ENCODE data around the gene ABCB8. TPM values are rescaled to one million over a fixed set of nuclear protein-coding genes. Genes with fewer than 3 reads are reported as not detected.

Gene ABCB8
- total and polyA plus RNA-seq, 4 donors, result 12.4 to 30.2 (median 22.5) TPM

DNA sequence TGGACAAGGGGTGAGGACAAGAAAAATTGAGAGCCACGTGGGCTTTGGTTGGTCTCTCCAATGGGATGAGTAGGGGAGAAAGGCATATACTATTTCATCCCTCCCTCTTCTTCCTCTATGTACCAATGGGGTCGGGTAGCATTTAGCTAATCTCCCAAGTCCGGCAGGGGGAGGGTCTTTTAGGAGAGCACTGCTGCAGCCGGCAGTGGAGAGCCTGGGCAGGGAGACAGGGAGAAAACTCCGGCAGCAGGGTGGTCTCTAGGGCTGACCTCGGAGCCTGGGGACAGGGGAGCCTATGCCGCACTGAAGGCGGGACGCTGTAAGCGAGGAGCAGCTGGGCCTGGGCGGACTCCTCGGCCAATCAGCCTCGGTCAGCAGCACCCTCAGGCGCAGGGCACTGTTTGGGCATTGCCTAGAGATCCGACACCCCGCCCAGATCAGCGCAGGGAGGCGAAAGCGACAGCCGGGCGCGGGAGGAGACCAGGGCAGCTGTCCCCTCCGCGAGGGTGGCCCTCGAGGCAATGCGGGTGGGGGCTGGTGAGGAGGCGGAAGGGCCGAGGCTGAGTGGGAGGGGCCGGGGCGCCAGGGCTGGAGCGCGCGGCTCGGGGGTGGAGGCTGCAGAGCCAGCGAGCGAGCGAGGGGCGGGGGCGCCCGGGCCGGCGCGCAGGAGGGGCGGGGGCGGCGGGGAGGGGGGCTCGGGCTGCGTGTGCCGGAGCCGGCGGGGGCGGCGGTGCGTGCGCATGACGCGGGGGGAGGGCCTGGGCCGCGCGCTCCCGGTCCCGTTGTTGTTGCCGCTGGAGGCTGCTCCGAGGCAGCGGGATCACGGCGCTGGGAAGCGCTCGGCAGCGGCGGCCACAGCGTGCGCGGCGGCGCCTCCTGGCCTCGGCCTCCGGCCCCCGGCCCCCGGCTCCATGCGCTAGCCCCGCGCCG is 57.7 kb downstream of the ABCB8 start, which contains the start of gene AGAP3:
TSS of gene AGAP3 (plus strand) at position 785 of the 930 bp plus-strand sequence. CDS start 267 bp downstream, outside the sequence.
- H3K36me3 ChIP-seq (ENCODE audit: control insufficient read depth in 4 of 4, insufficient read depth in 3 of 4, low read depth in 1 of 4, low read length in 3 of 4), result peaks cover 0 to 1% (median 0%) of the 10 kb centered on the region in 4 donors
- H3K4me1 ChIP-seq (ENCODE audit: control insufficient read depth in 4 of 4, insufficient read depth in 4 of 4, low read length in 3 of 4), result peaks cover 20 to 66% (median 50%) of the 10 kb centered on the region in 4 donors
- H3K9ac ChIP-seq (ENCODE audit: low read depth in 1 of 2, low read length in 2 of 2), result peak within 1 kb of the TSS; percentile 67 to 81
- no peaks in the 10 kb centered on the region for H3K9me3 ChIP-seq (ENCODE audit: control insufficient read depth in 4 of 4, low read length in 3 of 4)
- peak within 1 kb of the TSS; percentile 75 to 91 (median 83) for H3K4me3 ChIP-seq (ENCODE audit: low read depth in 1 of 3, low read length in 3 of 3)
- WGBS, result 2% methylated on average over 83 of the region's 84 CpGs
- H3K27me3 ChIP-seq (ENCODE audit: control insufficient read depth in 4 of 4, insufficient read depth in 4 of 4, low read length in 3 of 4), result no peaks in the 10 kb centered on the region
- H3K27ac ChIP-seq (ENCODE audit: low read depth in 1 of 2, low read length in 2 of 2), result peak within 1 kb of the TSS; percentile 81 to 93
- DNase-seq (ENCODE audit: low spot score), result peak; percentile 76
- TF ChIP-seq SP1 (IDR thresholded peaks at IDR 0.05) (peak; percentile 46), RAD21 (IDR thresholded peaks at IDR 0.05) (no peak), RXRA (IDR thresholded peaks at IDR 0.05) (peak; percentile 9 to 12), EGR1 (IDR thresholded peaks at IDR 0.05; ENCODE audit: low read depth in 2 of 2) (peak in 1 of 2 donors; percentile 64), MAX (IDR thresholded peaks at IDR 0.05) (no peak), FOXA2 (IDR thresholded peaks at IDR 0.05) (no peak), GABPA (IDR thresholded peaks at IDR 0.05 in 1 of 2, conservative IDR thresholded peaks at IDR 0.05 in 1 of 2) (peak in 1 of 2 donors; percentile 17), YY1 (IDR thresholded peaks at IDR 0.05) (no peak), REST (IDR thresholded peaks at IDR 0.05) (peak; percentile 77)
- TF ChIP-seq, protein P1, sequence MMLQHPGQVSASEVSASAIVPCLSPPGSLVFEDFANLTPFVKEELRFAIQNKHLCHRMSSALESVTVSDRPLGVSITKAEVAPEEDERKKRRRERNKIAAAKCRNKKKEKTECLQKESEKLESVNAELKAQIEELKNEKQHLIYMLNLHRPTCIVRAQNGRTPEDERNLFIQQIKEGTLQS (IDR thresholded peaks at IDR 0.05), result no peak

DNA sequence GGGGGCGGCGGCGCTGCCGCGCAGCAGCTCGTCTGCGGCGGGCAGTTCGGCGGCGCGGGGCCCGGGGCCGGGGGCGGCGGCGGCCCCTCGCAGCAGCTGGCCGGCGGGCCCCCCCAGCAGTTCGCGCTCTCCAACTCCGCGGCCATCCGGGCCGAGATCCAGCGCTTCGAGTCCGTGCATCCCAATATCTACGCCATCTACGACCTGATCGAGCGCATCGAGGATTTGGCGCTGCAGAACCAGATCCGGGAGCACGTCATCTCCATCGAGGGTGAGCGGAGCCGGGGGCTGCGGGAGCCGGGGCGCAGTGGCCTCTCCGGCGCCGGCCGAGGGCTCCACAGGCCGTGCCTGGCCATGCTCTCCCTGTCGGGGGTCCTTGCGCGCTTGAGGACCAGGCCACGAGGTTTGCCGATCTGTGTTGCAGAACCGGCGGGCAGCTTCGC is 58.6 kb downstream of the ABCB8 start:
- Histone ChIP-seq H3K27ac (ENCODE audit: low read depth in 1 of 2, low read length in 2 of 2) (peak overlapping the region; percentile 81 to 93), H3K4me3 (ENCODE audit: low read depth in 1 of 3, low read length in 3 of 3) (peak overlapping the region; percentile 75 to 91 (median 83)), H3K9me3 (ENCODE audit: control insufficient read depth in 4 of 4, low read length in 3 of 4) (no peaks in the 10 kb centered on the region), H3K4me1 (ENCODE audit: control insufficient read depth in 4 of 4, insufficient read depth in 4 of 4, low read length in 3 of 4) (peaks cover 18 to 66% (median 53%) of the 10 kb centered on the region in 4 donors), H3K36me3 (ENCODE audit: control insufficient read depth in 4 of 4, insufficient read depth in 3 of 4, low read depth in 1 of 4, low read length in 3 of 4) (no peaks in the 10 kb centered on the region), H3K9ac (ENCODE audit: low read depth in 1 of 2, low read length in 2 of 2) (peak overlapping the region; percentile 67 to 81), H3K27me3 (ENCODE audit: control insufficient read depth in 4 of 4, insufficient read depth in 4 of 4, low read length in 3 of 4) (no peaks in the 10 kb centered on the region)
- DNase-seq (ENCODE audit: low spot score), result no peak
- WGBS, result 1% methylated on average over 53 of the region's 56 CpGs
- TF ChIP-seq HNF4G (IDR thresholded peaks at IDR 0.05) (no peak), RXRA (IDR thresholded peaks at IDR 0.05) (no peak), YY1 (IDR thresholded peaks at IDR 0.05) (no peak), REST (IDR thresholded peaks at IDR 0.05) (no peak), GABPA (IDR thresholded peaks at IDR 0.05 in 1 of 2, conservative IDR thresholded peaks at IDR 0.05 in 1 of 2) (no peak), MAX (IDR thresholded peaks at IDR 0.05) (no peak), SP1 (IDR thresholded peaks at IDR 0.05) (no peak), FOXA2 (IDR thresholded peaks at IDR 0.05) (no peak), EGR1 (IDR thresholded peaks at IDR 0.05; ENCODE audit: low read depth in 2 of 2) (no peak)
- TF ChIP-seq, protein P2, sequence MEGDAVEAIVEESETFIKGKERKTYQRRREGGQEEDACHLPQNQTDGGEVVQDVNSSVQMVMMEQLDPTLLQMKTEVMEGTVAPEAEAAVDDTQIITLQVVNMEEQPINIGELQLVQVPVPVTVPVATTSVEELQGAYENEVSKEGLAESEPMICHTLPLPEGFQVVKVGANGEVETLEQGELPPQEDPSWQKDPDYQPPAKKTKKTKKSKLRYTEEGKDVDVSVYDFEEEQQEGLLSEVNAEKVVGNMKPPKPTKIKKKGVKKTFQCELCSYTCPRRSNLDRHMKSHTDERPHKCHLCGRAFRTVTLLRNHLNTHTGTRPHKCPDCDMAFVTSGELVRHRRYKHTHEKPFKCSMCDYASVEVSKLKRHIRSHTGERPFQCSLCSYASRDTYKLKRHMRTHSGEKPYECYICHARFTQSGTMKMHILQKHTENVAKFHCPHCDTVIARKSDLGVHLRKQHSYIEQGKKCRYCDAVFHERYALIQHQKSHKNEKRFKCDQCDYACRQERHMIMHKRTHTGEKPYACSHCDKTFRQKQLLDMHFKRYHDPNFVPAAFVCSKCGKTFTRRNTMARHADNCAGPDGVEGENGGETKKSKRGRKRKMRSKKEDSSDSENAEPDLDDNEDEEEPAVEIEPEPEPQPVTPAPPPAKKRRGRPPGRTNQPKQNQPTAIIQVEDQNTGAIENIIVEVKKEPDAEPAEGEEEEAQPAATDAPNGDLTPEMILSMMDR (IDR thresholded peaks at IDR 0.05; ENCODE audit: low read depth, low read length, missing input control), result no peak
- TF ChIP-seq, protein P3, sequence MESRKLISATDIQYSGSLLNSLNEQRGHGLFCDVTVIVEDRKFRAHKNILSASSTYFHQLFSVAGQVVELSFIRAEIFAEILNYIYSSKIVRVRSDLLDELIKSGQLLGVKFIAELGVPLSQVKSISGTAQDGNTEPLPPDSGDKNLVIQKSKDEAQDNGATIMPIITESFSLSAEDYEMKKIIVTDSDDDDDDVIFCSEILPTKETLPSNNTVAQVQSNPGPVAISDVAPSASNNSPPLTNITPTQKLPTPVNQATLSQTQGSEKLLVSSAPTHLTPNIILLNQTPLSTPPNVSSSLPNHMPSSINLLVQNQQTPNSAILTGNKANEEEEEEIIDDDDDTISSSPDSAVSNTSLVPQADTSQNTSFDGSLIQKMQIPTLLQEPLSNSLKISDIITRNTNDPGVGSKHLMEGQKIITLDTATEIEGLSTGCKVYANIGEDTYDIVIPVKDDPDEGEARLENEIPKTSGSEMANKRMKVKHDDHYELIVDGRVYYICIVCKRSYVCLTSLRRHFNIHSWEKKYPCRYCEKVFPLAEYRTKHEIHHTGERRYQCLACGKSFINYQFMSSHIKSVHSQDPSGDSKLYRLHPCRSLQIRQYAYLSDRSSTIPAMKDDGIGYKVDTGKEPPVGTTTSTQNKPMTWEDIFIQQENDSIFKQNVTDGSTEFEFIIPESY (IDR thresholded peaks at IDR 0.05), result no peak

All from liver (tissue), 9 donors.